Measurements from ENCODE around the gene SSUH2. TPM values are rescaled to one million over a fixed set of nuclear protein-coding genes. Genes with fewer than 3 reads are reported as not detected.

The SSUH2 gene
- total and polyA plus RNA-seq, 3 donors from 2014 or later, result 9.8 to 28.9 (median 15.0) TPM

DNA sequence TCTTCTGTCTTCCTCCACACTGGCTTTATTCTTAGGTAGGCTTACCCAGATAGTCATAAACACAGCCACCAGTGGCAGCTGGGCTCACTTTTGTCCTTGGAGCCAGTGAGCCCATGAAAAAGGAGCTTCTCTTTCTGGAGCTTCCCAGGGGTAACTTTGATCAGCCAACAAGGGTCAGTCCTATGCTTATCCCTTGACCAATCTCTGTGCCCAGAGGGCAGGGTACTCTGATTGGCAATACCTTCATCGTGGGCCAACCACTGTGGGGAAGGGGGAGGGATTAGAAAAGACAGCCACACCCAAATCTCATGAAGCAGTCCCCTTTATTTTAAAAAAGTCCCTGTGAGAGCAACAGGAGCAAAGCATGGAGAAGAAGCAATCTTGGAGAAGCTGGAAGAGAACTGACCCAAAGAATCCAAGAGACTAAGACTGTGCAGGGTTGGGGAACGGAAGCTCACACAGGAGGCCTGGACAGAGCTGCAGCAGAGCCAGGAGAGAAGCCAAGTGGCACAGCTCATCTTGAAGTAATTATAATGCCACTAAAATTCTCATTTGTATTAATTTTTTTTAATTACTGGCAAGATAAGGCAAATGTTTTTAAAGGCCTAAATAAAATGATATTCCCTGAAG is 70.4 kb downstream of the SSUH2 start:
- no peak overlapping the region for H3K4me3 ChIP-seq
- peaks cover 17% of the 10 kb centered on the region for H3K4me1 ChIP-seq
- H3K27ac ChIP-seq, result peak overlapping the region in 1 of 2 donors; percentile 26
- H3K27me3 ChIP-seq, result no peaks in the 10 kb centered on the region
- WGBS, 2 donors, result 72 to 75% methylated on average over 2 of the region's 2 CpGs
- no peaks in the 10 kb centered on the region for H3K9me3 ChIP-seq
- H3K36me3 ChIP-seq (ENCODE audit: low read depth, missing control alignments), result no peaks in the 10 kb centered on the region
- TF ChIP-seq, protein P1, sequence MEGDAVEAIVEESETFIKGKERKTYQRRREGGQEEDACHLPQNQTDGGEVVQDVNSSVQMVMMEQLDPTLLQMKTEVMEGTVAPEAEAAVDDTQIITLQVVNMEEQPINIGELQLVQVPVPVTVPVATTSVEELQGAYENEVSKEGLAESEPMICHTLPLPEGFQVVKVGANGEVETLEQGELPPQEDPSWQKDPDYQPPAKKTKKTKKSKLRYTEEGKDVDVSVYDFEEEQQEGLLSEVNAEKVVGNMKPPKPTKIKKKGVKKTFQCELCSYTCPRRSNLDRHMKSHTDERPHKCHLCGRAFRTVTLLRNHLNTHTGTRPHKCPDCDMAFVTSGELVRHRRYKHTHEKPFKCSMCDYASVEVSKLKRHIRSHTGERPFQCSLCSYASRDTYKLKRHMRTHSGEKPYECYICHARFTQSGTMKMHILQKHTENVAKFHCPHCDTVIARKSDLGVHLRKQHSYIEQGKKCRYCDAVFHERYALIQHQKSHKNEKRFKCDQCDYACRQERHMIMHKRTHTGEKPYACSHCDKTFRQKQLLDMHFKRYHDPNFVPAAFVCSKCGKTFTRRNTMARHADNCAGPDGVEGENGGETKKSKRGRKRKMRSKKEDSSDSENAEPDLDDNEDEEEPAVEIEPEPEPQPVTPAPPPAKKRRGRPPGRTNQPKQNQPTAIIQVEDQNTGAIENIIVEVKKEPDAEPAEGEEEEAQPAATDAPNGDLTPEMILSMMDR (IDR thresholded peaks at IDR 0.05), result no peak
- no peak for TF ChIP-seq POLR2A (IDR thresholded peaks at IDR 0.05)
- DNase-seq, result no peak
- intact Hi-C loops (cut with DNase I; ENCODE audit: low total_unique reads), result no loop called here

DNA sequence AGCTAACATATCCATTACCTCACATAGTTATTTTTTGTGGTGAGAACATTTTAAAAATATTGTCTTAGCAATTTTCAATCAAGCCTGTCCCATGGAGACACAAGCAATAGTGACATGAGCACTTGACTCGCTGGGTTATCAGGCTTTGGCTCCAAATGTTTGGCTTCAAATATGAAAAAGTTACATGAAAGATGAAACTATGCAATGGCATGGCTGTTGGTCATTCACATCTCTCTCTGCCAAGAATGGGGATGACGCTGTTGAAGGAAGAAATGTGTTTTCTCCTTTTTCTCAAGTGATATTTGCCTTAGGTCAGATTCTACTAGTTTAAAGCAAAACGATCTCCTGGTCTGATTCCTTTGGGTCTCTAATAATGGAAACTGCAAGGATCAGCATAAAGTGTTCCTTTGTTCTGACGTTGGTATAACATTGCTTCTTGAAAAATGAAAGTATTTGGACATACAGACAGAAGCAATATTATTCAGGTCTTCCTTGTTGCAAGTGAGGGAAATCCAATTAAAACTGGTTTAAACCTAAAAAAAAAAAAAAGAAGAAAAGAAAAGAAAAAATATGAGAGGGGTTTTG is 71.2 kb downstream of the SSUH2 start:
- Histone ChIP-seq H3K36me3 (ENCODE audit: low read depth, missing control alignments) (no peaks in the 10 kb centered on the region), H3K4me3 (no peak overlapping the region), H3K27ac (peak overlapping the region in 1 of 2 donors; percentile 26), H3K4me1 (peaks cover 17% of the 10 kb centered on the region), H3K27me3 (no peaks in the 10 kb centered on the region), H3K9me3 (no peaks in the 10 kb centered on the region)
- intact Hi-C loops (cut with DNase I; ENCODE audit: low total_unique reads), result no loop called here
- DNase-seq, result no peak
- TF ChIP-seq, protein P1 (IDR thresholded peaks at IDR 0.05), result no peak
- TF ChIP-seq POLR2A (IDR thresholded peaks at IDR 0.05), result no peak
- 50 to 54% methylated on average over 4 of the region's 4 CpGs for WGBS, 2 donors

DNA sequence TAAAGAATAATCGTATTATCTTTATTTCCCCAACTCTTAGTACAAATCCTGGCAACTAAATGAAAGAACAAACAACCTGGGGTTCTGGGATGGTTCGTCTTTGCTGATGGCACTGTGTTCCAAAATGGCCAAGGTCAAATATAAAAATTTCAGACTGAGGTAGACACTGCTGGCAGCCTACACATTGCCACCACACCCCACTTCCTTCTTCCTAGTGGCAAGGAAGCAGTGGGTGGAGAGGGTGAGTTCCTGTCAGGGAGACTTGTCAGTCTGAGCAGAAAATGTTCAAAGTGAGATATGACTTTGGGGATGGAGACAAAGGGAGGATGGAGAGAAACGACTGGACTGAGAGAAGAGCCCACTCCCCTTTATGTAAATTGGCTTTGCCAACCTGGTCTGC is 73.3 kb downstream of the SSUH2 start:
- intact Hi-C loops (cut with DNase I; ENCODE audit: low total_unique reads), result no loop called here
- TF ChIP-seq, protein P1 (IDR thresholded peaks at IDR 0.05), result no peak
- no peak for TF ChIP-seq POLR2A (IDR thresholded peaks at IDR 0.05)
- Histone ChIP-seq H3K4me3 (no peak overlapping the region), H3K27ac (peak overlapping the region; percentile 22 to 67), H3K27me3 (no peaks in the 10 kb centered on the region), H3K4me1 (peaks cover 17% of the 10 kb centered on the region), H3K36me3 (ENCODE audit: low read depth, missing control alignments) (no peaks in the 10 kb centered on the region), H3K9me3 (no peaks in the 10 kb centered on the region)
- DNase-seq, result no peak
- 28 to 38% methylated on average over 3 of the region's 3 CpGs for WGBS, 2 donors

Other genes with a start within 250 kb of the SSUH2 start
- 100 to 1,000 TPM in 1 of 2 donors, 10 to 100 TPM in 1; 47.9 to 103 TPM for gene LMCD1, start 143.0 kb downstream of the SSUH2 start, total RNA-seq
- gene LMCD1, start 143.0 kb downstream of the SSUH2 start, polyA plus RNA-seq (ENCODE audit: insufficient read depth, low read depth, low replicate concordance), result 53.3 TPM
- not detected for gene CAV3, start 89.0 kb upstream of the SSUH2 start, total RNA-seq
- 1.3 TPM for gene CAV3, start 89.0 kb upstream of the SSUH2 start, polyA plus RNA-seq (ENCODE audit: insufficient read depth, low read depth, low replicate concordance)
- gene OXTR, start 124.8 kb upstream of the SSUH2 start, total RNA-seq, result 1 to 10 TPM; 1.8 to 4.2 TPM
- 0.58 TPM for gene OXTR, start 124.8 kb upstream of the SSUH2 start, polyA plus RNA-seq (ENCODE audit: insufficient read depth, low read depth, low replicate concordance)

Measured in testis (tissue), 3 donors.